Measurements from ENCODE around the gene DNAJC11. TPM values are rescaled to one million over a fixed set of nuclear protein-coding genes. Genes with fewer than 3 reads are reported as not detected.

DNAJC11 gene
- total and polyA plus RNA-seq, 2 experiments from 2014 or later: 64.7 to 67.9 TPM

DNA sequence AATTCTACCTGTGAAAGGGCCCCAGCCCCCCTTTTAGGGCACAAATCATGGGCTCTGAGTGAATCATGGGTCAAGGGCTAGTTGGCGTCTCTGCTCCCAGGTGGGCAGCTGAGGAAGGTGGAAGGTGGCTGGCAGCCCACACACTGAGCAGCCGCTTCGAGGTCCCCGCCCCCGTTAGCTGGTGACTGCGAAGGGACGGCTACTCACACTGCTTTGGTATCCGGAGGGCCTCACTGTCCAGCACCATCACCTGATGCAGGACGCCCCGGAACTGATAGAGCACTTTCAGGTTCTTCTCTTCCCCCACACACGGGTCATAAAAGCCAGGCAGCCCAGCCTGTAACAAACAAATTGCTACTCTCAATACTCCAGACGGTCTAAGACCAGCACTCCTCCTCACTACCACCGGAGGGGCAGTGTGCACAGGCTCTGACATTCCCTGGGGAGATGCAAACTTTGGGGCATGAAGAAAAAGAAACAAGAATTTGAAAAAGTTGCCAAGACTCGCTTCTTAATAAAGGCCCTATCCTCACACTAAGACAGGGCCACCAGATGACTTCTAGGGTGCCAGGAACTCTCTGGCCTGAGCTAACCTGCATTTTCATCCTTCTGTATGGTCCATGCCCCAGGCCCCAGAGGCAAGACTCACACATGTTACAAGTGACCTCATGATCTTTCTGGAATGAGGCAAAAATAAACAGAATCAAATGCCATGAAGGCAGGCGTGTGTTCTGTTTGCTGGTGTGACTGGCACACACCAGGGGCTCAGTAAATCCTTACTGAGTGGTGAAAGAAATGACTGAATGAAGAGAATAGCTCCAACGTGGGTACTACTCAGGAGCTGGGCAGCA is 65.5 kb downstream of the DNAJC11 start:
- no peak for TF ChIP-seq CTCF (IDR thresholded peaks at IDR 0.05; ENCODE audit: low read depth, low read length)

GRCh38 chr1:6635161-6635909 is 66.3 kb downstream of the DNAJC11 start:
- Histone ChIP-seq H3K4me3 (no peak overlapping the region), H3K27me3 (no peaks in the 10 kb centered on the region), H3K4me1 (ENCODE audit: low read depth) (no peaks in the 10 kb centered on the region), H3K27ac (no peak overlapping the region), H3K36me3 (peaks cover 51% of the 10 kb centered on the region), H3K9me3 (ENCODE audit: low read depth) (no peaks in the 10 kb centered on the region)
- TF ChIP-seq CTCF (IDR thresholded peaks at IDR 0.05; ENCODE audit: low read depth, low read length): no peak
- no peak for DNase-seq (ENCODE audit: low read depth in 1 of 2, low spot score in 1 of 2)

More for the DNA sequence above, 65.5 kb downstream of the DNAJC11 start:
- no peak for DNase-seq (ENCODE audit: low read depth in 1 of 2, low spot score in 1 of 2)
- H3K4me3 ChIP-seq: no peak overlapping the region
- H3K9me3 ChIP-seq (ENCODE audit: low read depth): no peaks in the 10 kb centered on the region
- H3K4me1 ChIP-seq (ENCODE audit: low read depth): no peaks in the 10 kb centered on the region
- H3K27ac ChIP-seq: no peak overlapping the region
- peaks cover 59% of the 10 kb centered on the region for H3K36me3 ChIP-seq
- H3K27me3 ChIP-seq: no peaks in the 10 kb centered on the region

GRCh38 chr1:6634371-6635052 is 67.1 kb downstream of the DNAJC11 start:
- Histone ChIP-seq H3K4me3 (no peak overlapping the region), H3K4me1 (ENCODE audit: low read depth) (no peaks in the 10 kb centered on the region), H3K9me3 (ENCODE audit: low read depth) (no peaks in the 10 kb centered on the region), H3K27me3 (no peaks in the 10 kb centered on the region), H3K27ac (no peak overlapping the region), H3K36me3 (peaks cover 45% of the 10 kb centered on the region)
- TF ChIP-seq CTCF (IDR thresholded peaks at IDR 0.05; ENCODE audit: low read depth, low read length): peak; percentile 50
- DNase-seq (ENCODE audit: low read depth in 1 of 2, low spot score in 1 of 2): peak; percentile 51 to 67

DNA sequence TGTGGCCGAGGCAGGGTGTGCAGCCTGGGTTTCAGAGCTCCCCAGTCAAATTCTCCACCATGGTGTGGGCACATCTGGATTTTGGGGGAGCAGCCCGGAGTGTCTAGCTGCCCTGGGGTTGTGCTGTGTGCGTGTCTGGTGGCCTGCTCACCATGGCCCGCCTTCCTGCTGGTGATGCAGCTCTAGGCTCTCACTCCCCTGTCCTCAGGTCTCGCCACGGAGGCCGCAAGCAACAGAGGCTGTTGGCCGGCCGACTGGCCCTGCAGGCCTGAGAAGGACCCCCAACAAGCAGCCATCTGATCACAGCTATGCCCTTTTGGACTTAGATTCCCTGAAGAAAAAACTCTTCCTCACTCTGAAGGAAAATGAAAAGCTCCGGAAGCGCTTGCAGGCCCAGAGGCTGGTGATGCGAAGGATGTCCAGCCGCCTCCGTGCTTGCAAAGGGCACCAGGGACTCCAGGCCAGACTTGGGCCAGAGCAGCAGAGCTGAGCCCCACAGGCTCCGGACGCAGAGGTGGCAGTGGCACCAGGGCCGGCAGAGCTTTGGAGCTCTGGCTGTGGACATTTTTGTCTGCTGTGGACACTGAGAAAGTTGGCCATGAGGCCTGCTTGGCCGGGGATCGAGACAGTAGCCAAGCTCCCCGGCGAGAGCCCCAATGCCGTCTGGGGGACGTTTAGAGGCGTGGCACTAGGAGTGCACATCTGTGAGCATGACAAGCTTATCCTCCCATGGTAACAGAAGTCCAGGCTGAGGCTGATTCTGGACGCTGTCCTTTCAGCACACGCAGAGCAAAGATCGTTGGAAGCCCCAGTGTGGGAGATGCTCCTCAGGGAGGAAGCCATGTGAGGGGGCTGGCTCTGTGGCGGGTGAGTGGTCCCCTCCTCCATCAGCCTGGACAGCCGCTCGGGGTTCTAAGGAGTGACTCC is 68.8 kb downstream of the DNAJC11 start:
- Histone ChIP-seq H3K4me1 (ENCODE audit: low read depth) (no peaks in the 10 kb centered on the region), H3K9me3 (ENCODE audit: low read depth) (no peaks in the 10 kb centered on the region), H3K4me3 (no peak overlapping the region), H3K27me3 (no peaks in the 10 kb centered on the region), H3K36me3 (peaks cover 36% of the 10 kb centered on the region), H3K27ac (no peak overlapping the region)
- TF ChIP-seq CTCF (IDR thresholded peaks at IDR 0.05; ENCODE audit: low read depth, low read length): no peak
- no peak for DNase-seq (ENCODE audit: low read depth in 1 of 2, low spot score in 1 of 2)

GRCh38 chr1:6631058-6631457 is 70.6 kb downstream of the DNAJC11 start:
- DNase-seq (ENCODE audit: low read depth in 1 of 2, low spot score in 1 of 2): no peak
- Histone ChIP-seq H3K4me3 (no peak overlapping the region), H3K4me1 (ENCODE audit: low read depth) (no peaks in the 10 kb centered on the region), H3K27me3 (no peaks in the 10 kb centered on the region), H3K9me3 (ENCODE audit: low read depth) (no peaks in the 10 kb centered on the region), H3K36me3 (peaks cover 20% of the 10 kb centered on the region), H3K27ac (no peak overlapping the region)
- TF ChIP-seq CTCF (IDR thresholded peaks at IDR 0.05; ENCODE audit: low read depth, low read length): no peak

Data from cardiac muscle cell (in vitro differentiated cells and primary cell).